HepG2 (cell line): ENCODE measurements around the gene PCBP2. TPM values are rescaled to one million over a fixed set of nuclear protein-coding genes. Genes with fewer than 3 reads are reported as not detected.
A peak's percentile ranks its signal among the peaks of the same experiment; 100 is the strongest.

Source experiments
- ARNT ChIP-seq: fragments of 450-650 bp; IDR thresholded peaks from 2 replicates; pipeline ENCODE4 v1.6.1; 2017
- CEBPB ChIP-seq: IDR thresholded peaks from 2 replicates; pipeline ENCODE4 v1.6.1; 2011; ENCODE audit warnings: low read depth, low read length, improper control_type of control experiment, borderline replicate concordance
- CREM ChIP-seq, 2 experiments: sonication (generic) in 1 of 2; formaldehyde crosslinking in 1 of 2; IDR thresholded peaks; 2 replicates each; pipeline versions ENCODE4 v1.4.0 to v1.6.1; 2016 to 2020; ENCODE audit warnings: antibody characterized with exemption in 1 of 2, mild to moderate bottlenecking in 1 of 2, missing genetic modification reagents in 1 of 2
- HOXA5 ChIP-seq: sonication (generic); formaldehyde crosslinking; IDR thresholded peaks from 2 replicates; pipeline ENCODE4 v1.4.0; 2020; ENCODE audit warnings: missing genetic modification reagents
- MTA3 ChIP-seq: sonication (generic); formaldehyde crosslinking; IDR thresholded peaks from 2 replicates; pipeline ENCODE4 v1.4.0; 2020; ENCODE audit warnings: missing genetic modification reagents
- NAIF1 ChIP-seq: sonication (generic); formaldehyde crosslinking; IDR thresholded peaks from 2 replicates; pipeline ENCODE4 v1.5.0; 2020; ENCODE audit warnings: mild to moderate bottlenecking, missing genetic modification reagents, borderline replicate concordance
- NPAS2 ChIP-seq: sonication (generic); formaldehyde crosslinking; IDR thresholded peaks from 2 replicates; pipeline ENCODE4 v1.8.0; 2022; ENCODE audit warnings: mild to moderate bottlenecking, missing genetic modification reagents, borderline replicate concordance
- TEAD3 ChIP-seq: optimal IDR thresholded peaks from 2 replicates; pipeline ENCODE3; 2016; ENCODE audit warnings: borderline replicate concordance
- XBP1 ChIP-seq: sonication (generic); formaldehyde crosslinking; IDR thresholded peaks from 2 replicates; pipeline ENCODE4 v1.5.0; 2020; ENCODE audit warnings: missing genetic modification reagents
- ZBTB42 ChIP-seq: sonication (generic); formaldehyde crosslinking; IDR thresholded peaks from 2 replicates; pipeline ENCODE4 v1.5.0; 2020; ENCODE audit warnings: mild to moderate bottlenecking, missing genetic modification reagents
- ZNF224 ChIP-seq: sonication (generic); formaldehyde crosslinking; IDR thresholded peaks from 2 replicates; pipeline ENCODE4 v1.5.0; 2020; ENCODE audit warnings: mild to moderate bottlenecking, missing genetic modification reagents
- ZNF562 ChIP-seq: sonication (generic); formaldehyde crosslinking; IDR thresholded peaks from 2 replicates; pipeline ENCODE4 v1.8.0; 2022; ENCODE audit warnings: missing genetic modification reagents, borderline replicate concordance
- ZNF773 ChIP-seq: sonication (generic); formaldehyde crosslinking; IDR thresholded peaks from 2 replicates; pipeline ENCODE4 v1.4.0; 2020; ENCODE audit warnings: missing genetic modification reagents, borderline replicate concordance
- ZNF782 ChIP-seq: sonication (generic); formaldehyde crosslinking; IDR thresholded peaks from 2 replicates; pipeline ENCODE4 v1.4.0; 2020; ENCODE audit warnings: missing genetic modification reagents, mild to moderate bottlenecking, borderline replicate concordance
- ZNF792 ChIP-seq: IDR thresholded peaks from 2 replicates; pipeline ENCODE4 v1.6.1; 2016
- polyA plus RNA-seq, 8 experiments: library from polyadenylated mRNA; depleted of rRNA in 3 of 8; stranded (reverse) in 7 of 8; unstranded in 1 of 8; fragments of >200 nt; fragmentation: Illumina TruSeq in 4 of 8; extraction: Trizol in 4 of 8; gene quantifications; 2 replicates each; pipeline versions ENCODE4 v1.2.1 to v1.2.3, GENCODE V29; 2011 to 2016; ENCODE audit warnings: low read depth in 4 of 8, missing spikeins in 1 of 8, mixed read lengths in 1 of 8; ENCODE audit not compliant: insufficient read depth in 1 of 8
- total RNA-seq, 5 experiments: library from RNA; depleted of rRNA; stranded (reverse); fragments of >200 nt; fragmentation: Illumina TruSeq; extraction: Trizol; gene quantifications; 2 replicates each; pipeline ENCODE4 v1.2.3, GENCODE V29; 2016; ENCODE audit warnings: low read depth in 1 of 5
- TF ChIP-seq, protein P1 (sequence below): sonication (generic); formaldehyde crosslinking; IDR thresholded peaks from 2 replicates; pipeline ENCODE4 v1.4.0; 2020; ENCODE audit warnings: missing genetic modification reagents
- TF ChIP-seq, protein P2 (sequence below): IDR thresholded peaks from 2 replicates; pipeline ENCODE4 v1.6.1; 2016; ENCODE audit warnings: missing compliant biosample characterization, missing genetic modification reagents, borderline replicate concordance
- TF ChIP-seq, protein P3 (sequence below): sonication (generic); formaldehyde crosslinking; IDR thresholded peaks from 2 replicates; pipeline ENCODE4 v1.4.0; 2020; ENCODE audit warnings: mild to moderate bottlenecking, missing genetic modification reagents
- TF ChIP-seq, protein P4 (sequence below): sonication (generic); formaldehyde crosslinking; IDR thresholded peaks from 2 replicates; pipeline ENCODE4 v1.9.0; 2021; ENCODE audit warnings: missing genetic modification reagents, borderline replicate concordance
- TF ChIP-seq, protein P5 (sequence below): sonication (generic); formaldehyde crosslinking; IDR thresholded peaks from 2 replicates; pipeline ENCODE4 v1.5.1; 2020; ENCODE audit warnings: mild to moderate bottlenecking, missing genetic modification reagents, borderline replicate concordance

The PCBP2 gene
- total and polyA plus RNA-seq, 2 of the 13 experiments (the other 11 are each of a cell fraction or from before 2014, with no cell fraction given) = 154 to 345 TPM

DNA sequence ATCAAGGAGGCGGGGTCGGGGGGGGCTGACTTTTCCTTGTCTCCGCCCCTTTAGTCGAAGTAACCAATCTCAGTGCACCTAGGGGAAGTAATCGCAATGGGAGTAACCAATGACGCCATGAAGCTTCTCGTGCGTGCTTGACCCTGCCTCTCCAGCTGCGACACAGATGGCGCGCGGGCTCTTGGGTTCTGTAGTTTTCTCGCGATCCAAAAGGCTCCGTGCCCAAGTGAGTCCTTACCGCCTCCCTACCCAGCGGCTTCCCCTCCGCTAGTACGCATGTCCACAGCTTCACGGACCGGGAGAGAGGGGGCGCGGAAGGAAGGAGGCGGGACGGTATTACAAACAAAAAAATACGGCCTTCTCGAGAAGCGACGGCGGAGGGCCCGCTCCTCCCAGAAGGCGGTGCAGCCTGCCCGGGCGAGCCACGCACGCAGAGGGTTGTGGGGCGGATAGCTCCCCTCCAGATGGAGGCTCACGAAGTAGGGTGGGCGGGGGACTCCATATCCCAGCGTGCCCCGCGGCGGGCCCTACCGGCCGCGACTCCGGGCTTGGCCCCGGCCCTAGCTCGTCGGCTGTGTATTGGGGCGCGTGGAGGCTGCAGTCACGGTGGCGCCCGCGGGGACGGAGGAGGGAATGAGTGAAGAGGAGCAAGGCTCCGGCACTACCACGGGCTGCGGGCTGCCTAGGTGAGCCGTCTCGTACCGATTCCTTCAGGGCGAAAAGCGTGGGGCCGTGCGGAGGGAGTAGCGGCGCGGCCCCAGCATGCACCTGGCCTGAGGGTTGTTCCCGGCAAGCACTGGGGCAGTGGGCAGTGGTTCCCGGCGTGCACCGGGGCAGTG lies 49.1 kb downstream of the PCBP2 start, which contains the start of gene TARBP2 (continued):
- TF ChIP-seq, protein P1, sequence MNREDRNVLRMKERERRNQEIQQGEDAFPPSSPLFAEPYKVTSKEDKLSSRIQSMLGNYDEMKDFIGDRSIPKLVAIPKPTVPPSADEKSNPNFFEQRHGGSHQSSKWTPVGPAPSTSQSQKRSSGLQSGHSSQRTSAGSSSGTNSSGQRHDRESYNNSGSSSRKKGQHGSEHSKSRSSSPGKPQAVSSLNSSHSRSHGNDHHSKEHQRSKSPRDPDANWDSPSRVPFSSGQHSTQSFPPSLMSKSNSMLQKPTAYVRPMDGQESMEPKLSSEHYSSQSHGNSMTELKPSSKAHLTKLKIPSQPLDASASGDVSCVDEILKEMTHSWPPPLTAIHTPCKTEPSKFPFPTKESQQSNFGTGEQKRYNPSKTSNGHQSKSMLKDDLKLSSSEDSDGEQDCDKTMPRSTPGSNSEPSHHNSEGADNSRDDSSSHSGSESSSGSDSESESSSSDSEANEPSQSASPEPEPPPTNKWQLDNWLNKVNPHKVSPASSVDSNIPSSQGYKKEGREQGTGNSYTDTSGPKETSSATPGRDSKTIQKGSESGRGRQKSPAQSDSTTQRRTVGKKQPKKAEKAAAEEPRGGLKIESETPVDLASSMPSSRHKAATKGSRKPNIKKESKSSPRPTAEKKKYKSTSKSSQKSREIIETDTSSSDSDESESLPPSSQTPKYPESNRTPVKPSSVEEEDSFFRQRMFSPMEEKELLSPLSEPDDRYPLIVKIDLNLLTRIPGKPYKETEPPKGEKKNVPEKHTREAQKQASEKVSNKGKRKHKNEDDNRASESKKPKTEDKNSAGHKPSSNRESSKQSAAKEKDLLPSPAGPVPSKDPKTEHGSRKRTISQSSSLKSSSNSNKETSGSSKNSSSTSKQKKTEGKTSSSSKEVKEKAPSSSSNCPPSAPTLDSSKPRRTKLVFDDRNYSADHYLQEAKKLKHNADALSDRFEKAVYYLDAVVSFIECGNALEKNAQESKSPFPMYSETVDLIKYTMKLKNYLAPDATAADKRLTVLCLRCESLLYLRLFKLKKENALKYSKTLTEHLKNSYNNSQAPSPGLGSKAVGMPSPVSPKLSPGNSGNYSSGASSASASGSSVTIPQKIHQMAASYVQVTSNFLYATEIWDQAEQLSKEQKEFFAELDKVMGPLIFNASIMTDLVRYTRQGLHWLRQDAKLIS (CRISPR knock-in tag) = no peak; the same call in 1 of the 2 replicates
- TF ChIP-seq XBP1 (CRISPR knock-in tag) = no peak
- TF ChIP-seq, protein P2, sequence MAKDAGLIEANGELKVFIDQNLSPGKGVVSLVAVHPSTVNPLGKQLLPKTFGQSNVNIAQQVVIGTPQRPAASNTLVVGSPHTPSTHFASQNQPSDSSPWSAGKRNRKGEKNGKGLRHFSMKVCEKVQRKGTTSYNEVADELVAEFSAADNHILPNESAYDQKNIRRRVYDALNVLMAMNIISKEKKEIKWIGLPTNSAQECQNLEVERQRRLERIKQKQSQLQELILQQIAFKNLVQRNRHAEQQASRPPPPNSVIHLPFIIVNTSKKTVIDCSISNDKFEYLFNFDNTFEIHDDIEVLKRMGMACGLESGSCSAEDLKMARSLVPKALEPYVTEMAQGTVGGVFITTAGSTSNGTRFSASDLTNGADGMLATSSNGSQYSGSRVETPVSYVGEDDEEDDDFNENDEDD (CRISPR knock-in tag) = no peak
- TF ChIP-seq, protein P3, sequence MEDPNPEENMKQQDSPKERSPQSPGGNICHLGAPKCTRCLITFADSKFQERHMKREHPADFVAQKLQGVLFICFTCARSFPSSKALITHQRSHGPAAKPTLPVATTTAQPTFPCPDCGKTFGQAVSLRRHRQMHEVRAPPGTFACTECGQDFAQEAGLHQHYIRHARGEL (CRISPR knock-in tag) = no peak
- TF ChIP-seq, protein P4, sequence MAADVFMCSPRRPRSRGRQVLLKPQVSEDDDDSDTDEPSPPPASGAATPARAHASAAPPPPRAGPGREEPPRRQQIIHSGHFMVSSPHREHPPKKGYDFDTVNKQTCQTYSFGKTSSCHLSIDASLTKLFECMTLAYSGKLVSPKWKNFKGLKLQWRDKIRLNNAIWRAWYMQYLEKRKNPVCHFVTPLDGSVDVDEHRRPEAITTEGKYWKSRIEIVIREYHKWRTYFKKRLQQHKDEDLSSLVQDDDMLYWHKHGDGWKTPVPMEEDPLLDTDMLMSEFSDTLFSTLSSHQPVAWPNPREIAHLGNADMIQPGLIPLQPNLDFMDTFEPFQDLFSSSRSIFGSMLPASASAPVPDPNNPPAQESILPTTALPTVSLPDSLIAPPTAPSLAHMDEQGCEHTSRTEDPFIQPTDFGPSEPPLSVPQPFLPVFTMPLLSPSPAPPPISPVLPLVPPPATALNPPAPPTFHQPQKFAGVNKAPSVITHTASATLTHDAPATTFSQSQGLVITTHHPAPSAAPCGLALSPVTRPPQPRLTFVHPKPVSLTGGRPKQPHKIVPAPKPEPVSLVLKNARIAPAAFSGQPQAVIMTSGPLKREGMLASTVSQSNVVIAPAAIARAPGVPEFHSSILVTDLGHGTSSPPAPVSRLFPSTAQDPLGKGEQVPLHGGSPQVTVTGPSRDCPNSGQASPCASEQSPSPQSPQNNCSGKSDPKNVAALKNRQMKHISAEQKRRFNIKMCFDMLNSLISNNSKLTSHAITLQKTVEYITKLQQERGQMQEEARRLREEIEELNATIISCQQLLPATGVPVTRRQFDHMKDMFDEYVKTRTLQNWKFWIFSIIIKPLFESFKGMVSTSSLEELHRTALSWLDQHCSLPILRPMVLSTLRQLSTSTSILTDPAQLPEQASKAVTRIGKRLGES = no peak; the same call in 1 of the 2 replicates
- peak; percentile 94 for TF ChIP-seq CREM (IDR thresholded peaks at IDR 0.05)
- no peak for TF ChIP-seq CREM (CRISPR knock-in tag; IDR thresholded peaks at IDR 0.05)
- no peak for TF ChIP-seq CEBPB
- TF ChIP-seq ARNT = no peak
- TF ChIP-seq ZNF224 (CRISPR knock-in tag) = peak; percentile 79
- TF ChIP-seq MTA3 (CRISPR knock-in tag) = no peak
- TF ChIP-seq, protein P5, sequence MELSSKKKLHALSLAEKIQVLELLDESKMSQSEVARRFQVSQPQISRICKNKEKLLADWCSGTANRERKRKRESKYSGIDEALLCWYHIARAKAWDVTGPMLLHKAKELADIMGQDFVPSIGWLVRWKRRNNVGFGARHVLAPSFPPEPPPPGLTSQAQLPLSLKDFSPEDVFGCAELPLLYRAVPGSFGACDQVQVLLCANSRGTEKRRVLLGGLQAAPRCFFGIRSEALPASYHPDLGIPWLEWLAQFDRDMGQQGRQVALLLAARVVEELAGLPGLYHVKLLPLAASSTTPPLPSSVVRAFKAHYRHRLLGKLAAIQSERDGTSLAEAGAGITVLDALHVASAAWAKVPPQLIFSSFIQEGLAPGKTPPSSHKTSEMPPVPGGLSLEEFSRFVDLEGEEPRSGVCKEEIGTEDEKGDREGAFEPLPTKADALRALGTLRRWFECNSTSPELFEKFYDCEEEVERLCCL (CRISPR knock-in tag) = no peak
- TF ChIP-seq NAIF1 (CRISPR knock-in tag) = peak; percentile 73; the same call in 1 of the 2 replicates
- 0 out of 2 replicates have a peak, but pooled peaks have one; percentile 19 for TF ChIP-seq ZNF792 (CRISPR knock-in tag)
- no peak for TF ChIP-seq ZNF782 (CRISPR knock-in tag)
- no peak for TF ChIP-seq TEAD3 (CRISPR knock-in tag)
- peak; percentile 83; the same call in 1 of the 2 replicates for TF ChIP-seq HOXA5 (CRISPR knock-in tag)
- TF ChIP-seq ZBTB42 (CRISPR knock-in tag) = 0 out of 2 replicates have a peak, but pooled peaks have one; percentile 38
- TF ChIP-seq ZNF562 (CRISPR knock-in tag) = no peak
- TF ChIP-seq NPAS2 (CRISPR knock-in tag) = no peak
- 0 out of 2 replicates have a peak, but pooled peaks have one; percentile 25 for TF ChIP-seq ZNF773 (CRISPR knock-in tag)
